ENCODE results near the gene CEACAM19. TPM values are rescaled to one million over a fixed set of nuclear protein-coding genes. Genes with fewer than 3 reads are reported as not detected.
A peak's percentile ranks its signal among the peaks of the same experiment; 100 is the strongest.

CEACAM19 gene
- total and polyA plus RNA-seq, 2 of the 8 experiments (the other 6 are each of a cell fraction or from before 2014, with no cell fraction given), result 3.1 to 3.4 TPM

DNA sequence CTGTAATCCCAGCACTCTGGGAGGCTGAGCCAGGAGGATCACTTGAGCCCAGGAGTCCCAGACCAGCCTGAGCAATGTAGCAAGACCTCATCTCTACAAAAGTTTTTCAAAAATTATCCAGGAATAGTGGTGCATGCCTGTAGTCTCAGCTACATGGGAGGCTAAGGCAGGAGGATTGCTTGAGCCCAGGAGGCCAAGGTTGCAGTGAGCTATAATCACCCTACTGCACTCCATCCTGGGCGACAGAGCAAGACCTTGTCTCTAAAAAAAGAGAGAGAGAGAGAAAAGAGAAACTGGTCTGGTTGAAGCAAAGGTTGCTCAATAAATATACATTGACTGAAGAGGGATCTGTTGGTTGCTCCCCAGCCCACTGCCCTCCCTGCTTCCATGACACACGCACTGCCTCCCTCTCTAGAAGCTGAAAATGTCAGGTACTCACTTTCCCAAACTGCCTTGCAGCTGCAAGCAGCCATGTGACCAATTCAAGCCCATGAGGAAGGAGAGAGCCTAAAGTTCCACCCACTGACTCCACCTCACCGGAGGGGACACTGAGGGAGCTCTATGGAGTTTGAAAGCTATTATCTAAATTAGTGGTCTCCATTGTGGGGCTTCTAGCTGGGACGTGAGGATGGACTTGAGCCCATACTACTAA, 41.7 kb downstream of the CEACAM19 start:
- no peak overlapping the region for H3K14ac ChIP-seq (ENCODE audit: insufficient read length)
- no peaks in the 10 kb centered on the region; a peak in 1 of 8 replicates for H3K36me3 ChIP-seq (ENCODE audit: control insufficient read depth in 2 of 4, insufficient read depth in 4 of 4, low read length in 3 of 4)
- no peak overlapping the region for H3K27ac ChIP-seq (ENCODE audit: low read depth, low read length)
- no peak overlapping the region; the same call in 1 of the 2 replicates for H4K8ac ChIP-seq (ENCODE audit: extremely low read depth, insufficient read depth, low read length)
- H3K23me2 ChIP-seq (ENCODE audit: low read depth, low read length), result no peaks in the 10 kb centered on the region
- WGBS, 2 experiments (ENCODE audit: extremely low coverage in 1 of 2, insufficient coverage in 1 of 2, insufficient read length in 1 of 2, insufficient replicate concordance in 2 of 2, low coverage in 1 of 2, low lambda C conversion rate in 2 of 2, missing lambda C conversion rate in 1 of 2), result 64% methylated on average over 4 of the region's 4 CpGs; no CpG with 5 or more reads in 1 of the 2 experiments
- no peak for FAIRE-seq
- H3K4me1 ChIP-seq (replicated peaks in 1 of 4; ENCODE audit: control insufficient read depth in 3 of 4, insufficient read depth in 4 of 4, low read length in 3 of 4), result no peaks in the 10 kb centered on the region
- H3K79me1 ChIP-seq (ENCODE audit: low read depth, low read length), result no peaks in the 10 kb centered on the region
- POLR2A ChIA-PET (ENCODE audit: partially characterized antibody), result interaction anchor here (0.9 to 1.7 kb wide), 2 partner anchors 10 to 42 kb away, joined by 3 to 6 read pairs; no protein-coding TSS in a partner anchor
- H2AFZ ChIP-seq (ENCODE audit: low read length), result no peak overlapping the region
- no peak overlapping the region for H2BK120ac ChIP-seq (replicated peaks; ENCODE audit: low read depth, low read length)
- H4K5ac ChIP-seq (ENCODE audit: insufficient read length, low read depth, low read length), result no peak overlapping the region
- H3K4ac ChIP-seq (replicated peaks; ENCODE audit: insufficient read length, low read depth, low read length), result no peak overlapping the region
- no peak overlapping the region for H3K23ac ChIP-seq (ENCODE audit: insufficient read length)
- no peak overlapping the region for H3K56ac ChIP-seq (replicated peaks; ENCODE audit: insufficient read length, low read depth, low read length)
- no peaks in the 10 kb centered on the region for H3K79me2 ChIP-seq (ENCODE audit: control insufficient read depth in 1 of 2, insufficient read depth in 2 of 2, low read length in 2 of 2)
- H3K4me2 ChIP-seq (ENCODE audit: insufficient read depth in 1 of 2, low read depth in 2 of 2, low read length in 2 of 2), result no peak overlapping the region
- no peak overlapping the region for H2AK5ac ChIP-seq (ENCODE audit: low read depth, low read length)
- no peak overlapping the region for H2BK5ac ChIP-seq (ENCODE audit: low read depth, low read length)
- peaks cover 8 to 14% of the 10 kb centered on the region in 2 experiments for H3K9me3 ChIP-seq (ENCODE audit: insufficient read depth in 2 of 2, low read depth in 1 of 2, low read length in 1 of 2)
- H2BK20ac ChIP-seq (ENCODE audit: low read length), result no peak overlapping the region
- H2BK15ac ChIP-seq (ENCODE audit: low read length), result no peak overlapping the region
- no peak overlapping the region for H2BK12ac ChIP-seq (ENCODE audit: low read depth, low read length)
- H3K4me3 ChIP-seq (ENCODE audit: extremely low read depth in 1 of 4, insufficient read depth in 2 of 4, low read depth in 3 of 4, low read length in 4 of 4), result no peak overlapping the region
- no peaks in the 10 kb centered on the region for H3K27me3 ChIP-seq (replicated peaks in 1 of 4; ENCODE audit: control insufficient read depth in 3 of 4, extremely low read depth in 1 of 4, insufficient read depth in 3 of 4, low read length in 3 of 4)
- DNase-seq (ENCODE audit: low read depth in 1 of 2, low spot score in 2 of 2), result no peak
- CTCF ChIA-PET (ENCODE audit: partially characterized antibody), result interaction anchor here (0.6 to 4.5 kb wide), 8 partner anchors 10 to 142 kb away, joined by 3 to 31 read pairs (median 5); no protein-coding TSS in a partner anchor
- H4K91ac ChIP-seq (replicated peaks; ENCODE audit: insufficient read length, low read length), result no peak overlapping the region
- no peaks in the 10 kb centered on the region for H4K20me1 ChIP-seq (replicated peaks in 1 of 2; ENCODE audit: control insufficient read depth in 1 of 2, insufficient read depth in 2 of 2, low read length in 2 of 2)
- no peak overlapping the region for H3K18ac ChIP-seq (ENCODE audit: extremely low read depth, low read length)
- no peak overlapping the region for H3K9ac ChIP-seq (replicated peaks in 1 of 4; ENCODE audit: extremely low read depth in 1 of 4, low read depth in 3 of 4, low read length in 3 of 4)
- TF ChIP-seq, protein P1, sequence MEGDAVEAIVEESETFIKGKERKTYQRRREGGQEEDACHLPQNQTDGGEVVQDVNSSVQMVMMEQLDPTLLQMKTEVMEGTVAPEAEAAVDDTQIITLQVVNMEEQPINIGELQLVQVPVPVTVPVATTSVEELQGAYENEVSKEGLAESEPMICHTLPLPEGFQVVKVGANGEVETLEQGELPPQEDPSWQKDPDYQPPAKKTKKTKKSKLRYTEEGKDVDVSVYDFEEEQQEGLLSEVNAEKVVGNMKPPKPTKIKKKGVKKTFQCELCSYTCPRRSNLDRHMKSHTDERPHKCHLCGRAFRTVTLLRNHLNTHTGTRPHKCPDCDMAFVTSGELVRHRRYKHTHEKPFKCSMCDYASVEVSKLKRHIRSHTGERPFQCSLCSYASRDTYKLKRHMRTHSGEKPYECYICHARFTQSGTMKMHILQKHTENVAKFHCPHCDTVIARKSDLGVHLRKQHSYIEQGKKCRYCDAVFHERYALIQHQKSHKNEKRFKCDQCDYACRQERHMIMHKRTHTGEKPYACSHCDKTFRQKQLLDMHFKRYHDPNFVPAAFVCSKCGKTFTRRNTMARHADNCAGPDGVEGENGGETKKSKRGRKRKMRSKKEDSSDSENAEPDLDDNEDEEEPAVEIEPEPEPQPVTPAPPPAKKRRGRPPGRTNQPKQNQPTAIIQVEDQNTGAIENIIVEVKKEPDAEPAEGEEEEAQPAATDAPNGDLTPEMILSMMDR (IDR thresholded peaks at IDR 0.05; ENCODE audit: control extremely low read depth in 1 of 3, insufficient read depth in 1 of 3, low read depth in 1 of 3, low read length in 3 of 3), result no peak
- TF ChIP-seq HDAC6 (IDR thresholded peaks at IDR 0.05; ENCODE audit: low read depth, low read length) (no peak), SRF (IDR thresholded peaks at IDR 0.05; ENCODE audit: low read depth, low read length) (no peak), MAFK (IDR thresholded peaks at IDR 0.05; ENCODE audit: low read depth, low read length) (no peak), BCL11A (IDR thresholded peaks at IDR 0.05; ENCODE audit: low read depth in 2 of 2, low read length in 2 of 2) (no peak), HDAC2 (IDR thresholded peaks at IDR 0.05; ENCODE audit: borderline replicate concordance in 1 of 2, low read depth in 2 of 2, low read length in 2 of 2) (no peak), POLR2A (IDR thresholded peaks at IDR 0.05; ENCODE audit: control extremely low read depth in 1 of 2, low read depth in 2 of 2, low read length in 2 of 2) (no peak), YY1 (IDR thresholded peaks at IDR 0.05; ENCODE audit: low read depth, low read length) (no peak)
- TF ChIP-seq, protein P2, sequence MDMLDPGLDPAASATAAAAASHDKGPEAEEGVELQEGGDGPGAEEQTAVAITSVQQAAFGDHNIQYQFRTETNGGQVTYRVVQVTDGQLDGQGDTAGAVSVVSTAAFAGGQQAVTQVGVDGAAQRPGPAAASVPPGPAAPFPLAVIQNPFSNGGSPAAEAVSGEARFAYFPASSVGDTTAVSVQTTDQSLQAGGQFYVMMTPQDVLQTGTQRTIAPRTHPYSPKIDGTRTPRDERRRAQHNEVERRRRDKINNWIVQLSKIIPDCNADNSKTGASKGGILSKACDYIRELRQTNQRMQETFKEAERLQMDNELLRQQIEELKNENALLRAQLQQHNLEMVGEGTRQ (IDR thresholded peaks at IDR 0.05; ENCODE audit: low read length), result peak; percentile 77
